ENCODE measurements around the gene SPHK1. TPM values are rescaled to one million over a fixed set of nuclear protein-coding genes. Genes with fewer than 3 reads are reported as not detected.

SPHK1 gene
- total RNA-seq, 2 donors from 2014 or later = 12.2 to 46.5 TPM

DNA sequence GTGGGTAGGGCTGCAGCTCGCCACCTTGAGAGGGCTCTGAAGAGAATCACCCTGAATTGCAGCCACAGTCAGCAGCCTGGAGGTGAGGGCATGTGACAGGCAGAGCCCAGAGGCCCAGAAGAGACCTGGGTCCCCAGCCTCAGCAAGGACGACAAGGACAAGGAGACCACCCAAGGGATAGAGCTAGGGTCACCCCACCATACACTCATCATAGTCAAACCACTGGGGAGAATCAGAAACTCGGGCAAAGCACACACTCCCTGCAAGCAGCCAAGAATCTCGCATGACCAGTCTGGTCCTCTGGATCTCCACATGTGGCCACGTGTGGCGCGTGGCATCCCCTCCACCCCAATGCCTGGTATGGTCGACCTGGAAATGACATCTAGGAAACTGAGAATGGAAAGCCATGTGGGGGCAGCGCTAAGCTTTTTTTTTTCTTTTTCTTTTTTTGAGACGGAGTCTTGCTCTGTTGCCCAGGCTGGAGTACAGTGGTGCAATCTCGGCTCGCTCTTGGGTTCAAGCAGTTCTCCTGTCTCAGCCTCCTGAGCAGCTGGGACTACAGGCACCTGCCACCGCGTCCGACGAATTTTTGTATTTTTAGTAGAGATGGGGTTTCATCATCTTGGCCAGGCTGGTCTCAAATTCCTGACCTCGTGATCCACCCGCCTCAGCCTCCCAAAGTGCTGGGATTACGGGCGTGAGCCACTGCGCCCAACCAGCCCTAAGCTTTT lies 4.6 kb upstream of the SPHK1 start:
- WGBS, 2 donors = 85 to 88% methylated on average over 18 to 21 of the region's 21 CpGs
- Histone ChIP-seq H3K27me3 (no peaks in the 10 kb centered on the region), H3K27ac (peak overlapping the region in 1 of 4 donors; percentile 93), H3K4me3 (no peak overlapping the region), H3K9me3 (no peaks in the 10 kb centered on the region), H3K36me3 (replicated peaks in 1 of 2; ENCODE audit: insufficient read depth in 1 of 2, low read depth in 2 of 2) (no peaks in the 10 kb centered on the region), H3K4me1 (peaks cover 41% of the 10 kb centered on the region)
- intact Hi-C loops (cut with DNase I) = no loop called here
- ATAC-seq = no peak
- TF ChIP-seq POLR2A (IDR thresholded peaks at IDR 0.05) (no peak), CTCF (IDR thresholded peaks at IDR 0.05) (no peak)
- DNase-seq = no peak

DNA sequence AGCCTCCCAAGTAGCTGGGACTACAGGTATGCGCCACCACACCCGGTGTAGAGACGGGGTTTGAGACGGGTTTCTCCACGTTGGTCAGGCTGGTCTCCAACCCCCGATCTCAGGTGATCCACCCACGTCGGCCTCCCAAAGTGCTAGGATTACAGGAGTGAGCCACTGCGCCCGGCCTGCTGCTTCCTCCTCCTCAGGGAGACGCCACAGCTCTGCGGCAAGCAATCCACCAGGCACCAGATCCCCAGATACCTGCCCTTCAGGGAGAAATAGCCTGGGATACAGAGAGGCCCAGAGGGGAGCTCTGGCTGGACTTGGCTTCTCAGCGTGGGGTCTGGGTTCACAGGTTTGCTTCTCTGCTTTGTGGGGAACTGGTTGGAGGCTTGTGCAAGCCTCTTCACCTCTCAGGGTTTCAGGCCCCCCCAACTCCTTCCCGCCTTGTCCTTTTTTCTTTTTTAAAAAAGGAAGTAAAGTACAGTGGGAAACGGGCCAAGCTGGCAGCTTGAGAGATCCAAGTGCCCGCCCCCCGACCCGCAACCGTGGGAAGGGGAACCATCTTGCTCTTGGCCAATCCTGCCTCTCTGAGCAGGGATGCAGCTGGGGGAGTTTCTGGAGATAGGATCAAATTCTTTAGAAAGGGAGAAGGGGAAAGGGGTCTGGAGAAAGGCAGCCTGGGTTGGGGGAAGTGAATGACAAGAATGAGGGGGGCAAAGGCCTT lies 2.6 kb upstream of the SPHK1 start:
- Histone ChIP-seq H3K27ac (peak overlapping the region; percentile 66 to 93 (median 86)), H3K4me3 (no peak overlapping the region), H3K9me3 (no peaks in the 10 kb centered on the region), H3K4me1 (peaks cover 44% of the 10 kb centered on the region), H3K27me3 (no peaks in the 10 kb centered on the region), H3K36me3 (replicated peaks in 1 of 2; ENCODE audit: insufficient read depth in 1 of 2, low read depth in 2 of 2) (no peaks in the 10 kb centered on the region)
- DNase-seq = peak in 3 of 4 donors; percentile 49 to 74 (median 56)
- intact Hi-C loops (cut with DNase I) = no loop called here
- WGBS, 2 donors = 49 to 52% methylated on average over 16 to 19 of the region's 19 CpGs
- TF ChIP-seq CTCF (IDR thresholded peaks at IDR 0.05) (no peak), POLR2A (IDR thresholded peaks at IDR 0.05) (no peak)
- ATAC-seq = no peak

DNA sequence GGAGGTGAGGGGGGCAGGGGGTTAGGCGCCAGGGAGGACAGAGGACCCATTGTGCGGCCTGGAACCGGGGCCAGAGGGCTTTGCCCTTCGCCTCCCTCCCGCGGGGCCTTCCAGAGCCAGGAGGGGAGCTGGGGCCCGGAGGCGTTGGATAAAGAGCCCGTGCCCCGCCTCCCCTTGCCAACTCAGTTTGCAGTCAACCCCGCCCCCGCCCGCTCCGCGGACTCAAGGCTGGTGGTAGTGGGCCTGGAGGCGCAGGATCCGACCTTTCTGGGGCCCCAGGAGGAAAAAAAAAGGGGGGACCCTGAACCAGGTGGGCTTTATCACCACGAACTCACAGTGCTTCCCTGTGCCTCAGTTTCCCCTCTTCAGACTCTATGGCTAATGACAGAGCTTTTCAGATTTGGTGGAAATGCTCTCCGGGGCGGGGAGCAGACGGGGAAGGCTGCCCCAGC lies 2.0 kb upstream of the SPHK1 start:
- Histone ChIP-seq H3K9me3 (no peaks in the 10 kb centered on the region), H3K4me1 (peaks cover 41% of the 10 kb centered on the region), H3K27ac (peak overlapping the region; percentile 66 to 93 (median 86)), H3K36me3 (replicated peaks in 1 of 2; ENCODE audit: insufficient read depth in 1 of 2, low read depth in 2 of 2) (no peaks in the 10 kb centered on the region), H3K27me3 (no peaks in the 10 kb centered on the region), H3K4me3 (no peak overlapping the region)
- WGBS, 2 donors = 35 to 45% methylated on average over 16 to 21 of the region's 21 CpGs
- ATAC-seq (peak; percentile 28), DNase-seq (peak; percentile 62 to 74 (median 70))
- intact Hi-C loops (cut with DNase I) = no loop called here
- TF ChIP-seq CTCF (IDR thresholded peaks at IDR 0.05) (no peak), POLR2A (IDR thresholded peaks at IDR 0.05) (peak in 1 of 3 donors; percentile 7)

GRCh38 chr17:76382803-76383545 lies 1.4 kb upstream of the SPHK1 start:
- Histone ChIP-seq H3K27me3 (no peaks in the 10 kb centered on the region), H3K4me1 (peaks cover 41% of the 10 kb centered on the region), H3K36me3 (replicated peaks in 1 of 2; ENCODE audit: insufficient read depth in 1 of 2, low read depth in 2 of 2) (no peaks in the 10 kb centered on the region), H3K27ac (peak overlapping the region; percentile 66 to 93 (median 86)), H3K4me3 (peak overlapping the region; percentile 28 to 56), H3K9me3 (no peaks in the 10 kb centered on the region)
- TF ChIP-seq POLR2A (IDR thresholded peaks at IDR 0.05) = peak in 2 of 3 donors; percentile 35 to 52
- TF ChIP-seq CTCF (IDR thresholded peaks at IDR 0.05) = no peak
- ATAC-seq = peak; percentile 18
- intact Hi-C loops (cut with DNase I) = no loop called here
- DNase-seq = peak; percentile 40 to 59 (median 47)
- 1% methylated on average over 73 of the region's 80 CpGs; no CpG with 5 or more reads in 1 of the 2 donors for WGBS, 2 donors

All from body of pancreas (tissue), 4 donors.